ENCODE results near the gene TBC1D8. TPM values are rescaled to one million over a fixed set of nuclear protein-coding genes. Genes with fewer than 3 reads are reported as not detected.

Gene TBC1D8
- total RNA-seq, 4 donors from 2014 or later, result 16.7 to 44.0 (median 19.7) TPM

GRCh38 chr2:101096619-101097142 is 54.5 kb downstream of the TBC1D8 start:
- no peaks in the 10 kb centered on the region for H3K4me1 ChIP-seq
- intact Hi-C loops (cut with DNase I; ENCODE audit: low total_unique reads), result no loop called here
- no peak for TF ChIP-seq CTCF (IDR thresholded peaks at IDR 0.05)
- no peak for TF ChIP-seq POLR2A (IDR thresholded peaks at IDR 0.05)

GRCh38 chr2:101094351-101094750 is 56.8 kb downstream of the TBC1D8 start:
- no peaks in the 10 kb centered on the region for H3K9me3 ChIP-seq
- no peak overlapping the region for H3K4me3 ChIP-seq
- TF ChIP-seq POLR2A (IDR thresholded peaks at IDR 0.05), result no peak
- no peak for TF ChIP-seq CTCF (IDR thresholded peaks at IDR 0.05)
- no peak for DNase-seq
- no peak overlapping the region for H3K27ac ChIP-seq
- intact Hi-C loops (cut with DNase I; ENCODE audit: low total_unique reads), result no loop called here
- no peaks in the 10 kb centered on the region for H3K27me3 ChIP-seq
- no peaks in the 10 kb centered on the region for H3K4me1 ChIP-seq
- H3K36me3 ChIP-seq, result no peaks in the 10 kb centered on the region

More at GRCh38 chr2:101096619-101097142, 54.5 kb downstream of the TBC1D8 start:
- Histone ChIP-seq H3K27ac (no peak overlapping the region), H3K27me3 (no peaks in the 10 kb centered on the region), H3K4me3 (no peak overlapping the region), H3K9me3 (no peaks in the 10 kb centered on the region), H3K36me3 (no peaks in the 10 kb centered on the region)
- DNase-seq, result no peak

- Histone ChIP-seq H3K9me3 (no peaks in the 10 kb centered on the region), H3K27ac (no peak overlapping the region), H3K4me3 (no peak overlapping the region), H3K27me3 (no peaks in the 10 kb centered on the region), H3K36me3 (no peaks in the 10 kb centered on the region), H3K4me1 (no peaks in the 10 kb centered on the region)
- no peak for DNase-seq
- TF ChIP-seq POLR2A (IDR thresholded peaks at IDR 0.05) (no peak), CTCF (IDR thresholded peaks at IDR 0.05) (no peak)
- intact Hi-C loops (cut with DNase I; ENCODE audit: low total_unique reads), result no loop called here
These were observed 61.0 kb downstream of the TBC1D8 start for GRCh38 chr2:101089942-101090799.

- no peak for TF ChIP-seq CTCF (IDR thresholded peaks at IDR 0.05)
- no peak for TF ChIP-seq POLR2A (IDR thresholded peaks at IDR 0.05)
- H3K36me3 ChIP-seq, result no peaks in the 10 kb centered on the region
- no peak for DNase-seq
- no peak overlapping the region for H3K27ac ChIP-seq
- H3K4me1 ChIP-seq, result no peaks in the 10 kb centered on the region
- H3K4me3 ChIP-seq, result no peak overlapping the region
- intact Hi-C loops (cut with DNase I; ENCODE audit: low total_unique reads), result no loop called here
- no peaks in the 10 kb centered on the region for H3K27me3 ChIP-seq
- no peaks in the 10 kb centered on the region for H3K9me3 ChIP-seq
These were observed 61.8 kb downstream of the TBC1D8 start for GRCh38 chr2:101089419-101089818.

GRCh38 chr2:101087638-101088037 is 63.5 kb downstream of the TBC1D8 start:
- H3K27ac ChIP-seq, result no peak overlapping the region
- H3K4me3 ChIP-seq, result no peak overlapping the region
- H3K36me3 ChIP-seq, result no peaks in the 10 kb centered on the region
- H3K9me3 ChIP-seq, result no peaks in the 10 kb centered on the region
- no peaks in the 10 kb centered on the region for H3K27me3 ChIP-seq
- H3K4me1 ChIP-seq, result no peaks in the 10 kb centered on the region
- no peak for TF ChIP-seq POLR2A (IDR thresholded peaks at IDR 0.05)
- no peak for TF ChIP-seq CTCF (IDR thresholded peaks at IDR 0.05)
- DNase-seq, result no peak
- intact Hi-C loops (cut with DNase I; ENCODE audit: low total_unique reads), result no loop called here
